ENCODE data around the gene ZNF423. TPM values are rescaled to one million over a fixed set of nuclear protein-coding genes. Genes with fewer than 3 reads are reported as not detected.

The ZNF423 gene
- polyA plus RNA-seq, 3 donors = 24.5 to 27.3 (median 26.2) TPM

DNA sequence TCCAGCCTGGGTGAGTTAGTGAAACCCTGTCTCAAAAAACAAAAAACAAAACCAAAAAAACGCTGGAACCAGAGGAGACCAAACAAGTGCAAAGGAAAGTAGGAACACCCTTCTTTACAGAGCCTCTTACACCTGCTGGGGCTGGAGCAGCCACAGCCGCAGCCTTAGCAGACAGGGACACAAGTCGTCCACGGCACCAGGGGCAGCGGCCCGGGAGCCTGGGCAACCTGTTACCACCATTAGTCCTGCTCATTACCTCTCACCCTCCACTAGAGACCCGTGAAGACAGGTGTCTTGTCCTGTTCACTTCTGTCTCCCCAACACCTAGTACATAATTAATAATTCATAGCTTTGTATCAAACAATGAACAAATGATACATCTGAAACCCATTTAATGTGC is 398.7 kb downstream of the ZNF423 start:
- DNase-seq (ENCODE audit: low read depth in 3 of 3, low spot score in 2 of 3) = no peak

DNA sequence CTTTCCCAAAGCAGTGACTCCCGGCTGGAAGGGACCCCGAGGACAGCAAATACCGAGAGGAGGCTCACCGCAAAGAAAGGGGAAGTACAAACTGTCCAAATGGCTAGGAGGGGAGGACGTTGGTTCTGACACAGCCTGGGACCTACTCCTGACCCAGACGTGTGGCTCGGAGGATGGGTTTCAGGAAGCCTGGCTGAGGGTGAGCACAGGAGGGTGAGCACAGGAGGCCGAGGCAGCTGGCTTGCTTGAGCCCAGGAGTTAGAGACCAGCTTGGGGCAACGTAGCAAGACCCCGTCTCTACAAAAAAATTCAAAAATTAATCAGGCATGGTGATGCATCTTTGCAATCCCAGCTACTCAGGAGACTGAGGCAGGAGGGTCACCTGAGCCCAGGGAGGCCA is 399.1 kb downstream of the ZNF423 start:
- no peak for DNase-seq (ENCODE audit: low read depth in 3 of 3, low spot score in 2 of 3)

DNA sequence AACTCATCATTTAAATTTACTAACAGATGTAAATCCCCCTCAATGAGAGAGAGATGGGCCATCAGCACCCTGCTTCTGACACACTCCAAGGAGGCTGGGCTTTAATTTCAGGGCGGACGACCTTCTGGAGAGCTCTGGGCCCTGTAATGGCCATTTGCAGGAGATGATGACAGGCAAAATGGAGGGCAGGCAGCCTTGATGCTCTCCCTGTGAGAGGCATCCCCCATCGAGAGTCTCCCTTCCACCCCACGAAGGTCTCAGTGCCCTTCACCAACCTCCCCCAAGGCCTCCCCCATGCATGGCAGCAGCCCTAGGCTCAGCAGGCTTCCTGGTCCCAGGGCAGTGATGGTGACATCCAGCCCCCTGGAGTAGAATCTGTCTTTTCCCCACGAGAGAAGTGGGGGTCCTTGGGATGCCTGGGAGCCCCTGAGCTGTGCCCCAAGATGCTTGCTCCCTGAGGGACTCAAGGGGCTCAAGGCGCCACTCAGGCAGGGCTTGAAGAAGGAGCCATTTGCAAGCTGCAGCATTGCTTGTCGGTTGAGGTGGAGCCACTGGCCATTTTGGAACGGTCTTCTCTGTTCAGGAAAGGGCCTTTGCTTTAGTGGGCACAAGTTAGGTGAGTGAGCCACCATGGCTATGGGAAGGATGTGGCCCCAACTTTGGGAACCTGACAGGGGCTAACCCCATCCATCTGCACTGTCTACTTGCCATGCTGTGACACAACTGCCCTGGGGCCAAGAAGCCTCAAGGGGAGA is 399.7 kb downstream of the ZNF423 start:
- DNase-seq (ENCODE audit: low read depth in 3 of 3, low spot score in 2 of 3) = no peak

- DNase-seq (ENCODE audit: low read depth in 3 of 3, low spot score in 2 of 3) = no peak
Measured at GRCh38 chr16:49455181-49455990, 400.5 kb downstream of the ZNF423 start.

- no peak for DNase-seq (ENCODE audit: low read depth in 3 of 3, low spot score in 2 of 3)
Measured at GRCh38 chr16:49454426-49455180, 401.3 kb downstream of the ZNF423 start.

- no peak for DNase-seq (ENCODE audit: low read depth in 3 of 3, low spot score in 2 of 3)
Measured at GRCh38 chr16:49453983-49454382, 401.9 kb downstream of the ZNF423 start.

GRCh38 chr16:49453021-49453420 is 402.9 kb downstream of the ZNF423 start:
- no peak for DNase-seq (ENCODE audit: low read depth in 3 of 3, low spot score in 2 of 3)

- DNase-seq (ENCODE audit: low read depth in 3 of 3, low spot score in 2 of 3) = no peak
Measured at GRCh38 chr16:49452578-49452977, 403.3 kb downstream of the ZNF423 start.

DNA sequence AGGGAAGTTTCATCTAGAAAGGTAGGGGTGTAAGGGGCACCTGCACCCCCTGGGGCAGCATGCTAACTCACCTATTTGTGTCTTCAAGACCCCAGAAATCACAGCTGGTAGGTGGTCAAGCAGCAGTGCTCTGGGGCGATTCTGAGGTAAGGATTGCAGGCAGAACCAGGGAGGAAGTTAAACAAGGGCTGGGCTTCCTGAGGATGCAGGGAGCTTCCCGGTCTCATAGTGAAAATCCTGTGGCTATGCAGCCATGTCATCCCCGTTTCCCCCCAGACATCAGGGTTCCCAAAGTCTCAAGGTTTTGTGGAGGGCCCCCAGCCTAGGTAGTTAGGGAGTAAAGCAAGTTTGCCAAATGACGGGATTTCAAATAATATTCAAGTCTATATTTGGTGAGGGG is 403.8 kb downstream of the ZNF423 start:
- DNase-seq (ENCODE audit: low read depth in 3 of 3, low spot score in 2 of 3) = no peak

- no peak for DNase-seq (ENCODE audit: low read depth in 3 of 3, low spot score in 2 of 3)
Measured at GRCh38 chr16:49446805-49447204, 409.1 kb downstream of the ZNF423 start.

GRCh38 chr16:49443576-49443975 is 412.3 kb downstream of the ZNF423 start:
- DNase-seq (ENCODE audit: low read depth in 3 of 3, low spot score in 2 of 3) = no peak

GRCh38 chr16:49442805-49443204 is 413.1 kb downstream of the ZNF423 start:
- no peak for DNase-seq (ENCODE audit: low read depth in 3 of 3, low spot score in 2 of 3)

- DNase-seq (ENCODE audit: low read depth in 3 of 3, low spot score in 2 of 3) = peak in 2 of 3 donors; percentile 51 to 60
Measured at GRCh38 chr16:49441366-49441780, 414.5 kb downstream of the ZNF423 start.

- DNase-seq (ENCODE audit: low read depth in 3 of 3, low spot score in 2 of 3) = no peak
Measured at GRCh38 chr16:49440156-49441065, 415.5 kb downstream of the ZNF423 start.

DNA sequence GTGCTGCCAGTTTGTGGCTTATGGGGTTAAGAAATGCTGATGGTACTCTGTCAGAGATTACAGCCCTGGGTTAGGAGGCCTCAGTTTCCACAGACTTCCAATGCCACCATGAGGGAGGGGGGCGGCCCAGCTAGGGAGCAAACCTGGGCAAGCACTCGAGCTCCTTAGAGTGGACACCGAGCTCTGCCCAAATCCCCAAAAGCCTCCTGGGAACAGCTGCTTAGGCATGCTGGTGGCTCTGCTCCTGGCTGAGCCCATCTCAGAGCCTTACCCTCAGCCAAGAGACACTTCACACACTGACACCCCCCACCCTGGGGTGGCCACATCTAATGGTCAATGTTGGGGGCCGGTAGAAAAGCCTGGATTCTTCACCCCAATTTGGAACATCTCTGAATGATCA is 416.2 kb downstream of the ZNF423 start:
- DNase-seq (ENCODE audit: low read depth in 3 of 3, low spot score in 2 of 3) = no peak

DNA sequence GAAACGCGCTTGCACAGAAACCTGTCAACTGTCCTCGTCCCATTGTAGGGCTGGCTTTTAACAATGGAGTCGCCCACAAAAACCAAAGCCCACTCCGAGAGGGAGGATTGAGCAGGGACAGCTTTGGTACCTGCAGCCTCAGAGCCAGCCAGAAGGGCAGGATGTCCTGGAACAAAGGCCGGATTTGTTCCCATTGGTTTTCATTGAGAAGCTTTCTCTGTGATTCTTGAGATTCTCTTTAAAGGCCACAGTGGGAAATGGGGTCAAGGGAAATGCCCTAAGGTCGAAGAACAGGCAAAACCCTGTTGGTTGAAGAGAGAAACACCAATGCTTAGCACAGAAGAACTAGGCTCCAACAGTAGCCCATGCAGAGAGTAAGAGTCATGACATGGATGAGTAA is 416.9 kb downstream of the ZNF423 start:
- no peak for DNase-seq (ENCODE audit: low read depth in 3 of 3, low spot score in 2 of 3)

Data from right renal cortex interstitium (tissue), 3 donors.